AML-193 (cell line): ENCODE results near the gene CSF1.

Experiments
- DNase-seq, 2 experiments: peaks; one replicate each; lab custom pipeline; 2025; lab: John Stamatoyannopoulos, UW

CSF1 gene

GRCh38 chr1:109882288-109883245 is 28.1 kb upstream of the CSF1 start:
- no peak for DNase-seq

- DNase-seq: no peak
Observed at GRCh38 chr1:109883248-109883955, 27.2 kb upstream of the CSF1 start.

- no peak for DNase-seq
Observed at GRCh38 chr1:109884242-109884891, 26.3 kb upstream of the CSF1 start.

GRCh38 chr1:109885589-109885988 is 25.1 kb upstream of the CSF1 start:
- peak; percentile 20 to 25 for DNase-seq

- peak; percentile 86 to 88 for DNase-seq
Observed at GRCh38 chr1:109886827-109887226, 23.8 kb upstream of the CSF1 start.

GRCh38 chr1:109887271-109887670 is 23.4 kb upstream of the CSF1 start:
- DNase-seq: no peak

- no peak for DNase-seq
Observed at GRCh38 chr1:109887884-109888283, 22.8 kb upstream of the CSF1 start.

GRCh38 chr1:109889094-109889493 is 21.6 kb upstream of the CSF1 start:
- no peak for DNase-seq

- no peak for DNase-seq
Observed at GRCh38 chr1:109890115-109890953, 20.3 kb upstream of the CSF1 start.

GRCh38 chr1:109891930-109892329 is 18.7 kb upstream of the CSF1 start:
- DNase-seq: no peak

GRCh38 chr1:109892561-109893368 is 17.9 kb upstream of the CSF1 start:
- DNase-seq: no peak

GRCh38 chr1:109893532-109894171 is 17.0 kb upstream of the CSF1 start:
- DNase-seq: no peak

- DNase-seq: no peak
Observed at GRCh38 chr1:109894823-109895719, 15.6 kb upstream of the CSF1 start.

GRCh38 chr1:109895720-109896504 is 14.7 kb upstream of the CSF1 start:
- DNase-seq: peak; percentile 11 to 22

GRCh38 chr1:109896681-109897080 is 14.0 kb upstream of the CSF1 start:
- DNase-seq: no peak

- DNase-seq: no peak
Observed at GRCh38 chr1:109897259-109897955, 13.2 kb upstream of the CSF1 start.

- no peak for DNase-seq
Observed at GRCh38 chr1:109898842-109899241, 11.8 kb upstream of the CSF1 start.

- DNase-seq: no peak
Observed at GRCh38 chr1:109901141-109901523, 9.5 kb upstream of the CSF1 start.
